Fibroblast of lung (primary cell): ENCODE results near the gene TMPRSS5.

Source experiments
- CTCF ChIP-seq, 2 donors: IDR thresholded peaks in 1 of 2; conservative IDR thresholded peaks in 1 of 2; 1 replicate in 1 of 2; 2 replicates in 1 of 2; pipeline ENCODE4 v1.5.1; 2011 to 2012; ENCODE audit warnings: low read length in 2 of 2, control low read depth in 1 of 2, inconsistent platforms in 1 of 2, low read depth in 1 of 2, mild to moderate bottlenecking in 1 of 2
- EZH2 ChIP-seq: IDR thresholded peaks from 2 replicates; pipeline ENCODE4 v1.5.1; 2012; ENCODE audit warnings: low read length, control low read depth, mild to moderate bottlenecking; ENCODE audit errors: missing control alignments

- TF ChIP-seq CTCF (conservative IDR thresholded peaks at IDR 0.05 in 1 of 2, IDR thresholded peaks at IDR 0.05 in 1 of 2; ENCODE audit: low read depth in 1 of 2, low read length in 2 of 2): no peak
- no peak for TF ChIP-seq EZH2
Observed at GRCh38 chr11:113701491-113701890, 4.6 kb downstream of the TMPRSS5 start.
